IMR-90 (cell line): ENCODE results near the gene RPS29. TPM values are rescaled to one million over a fixed set of nuclear protein-coding genes. Genes with fewer than 3 reads are reported as not detected.

Experiments used
- ATAC-seq: fragments of 200-7000 bp; cut with Tn5 transposase; 2 replicates; pipeline ENCODE4 v1.9.1; 2020; ENCODE audit warnings: low read depth, mild to moderate bottlenecking, moderate library complexity
- BruUV-seq: library from RNA; stranded (reverse); fragments of 400-500 nt; replicated peaks from 2 replicates; lab custom pipeline; 2021; lab: Mats Ljungman, UMichigan
- CTCF ChIA-PET: fragments of 300-600 bp; formaldehyde crosslinking; extraction: SDS; loops from one replicate; lab custom pipeline; 2021; ENCODE audit warnings: antibody characterized with exemption; lab: Yijun Ruan, JAX
- POLR2A ChIA-PET: fragments of 300-600 bp; sonication (Branson Sonifier 250); formaldehyde crosslinking; loops from one replicate; lab custom pipeline; 2022; ENCODE audit warnings: antibody characterized with exemption; ENCODE audit not compliant: unreplicated experiment; lab: Charles Lee
- DNase-seq: peaks from one replicate; pipeline ENCODE4 v3.0.0; 2013
- H2AFZ ChIP-seq: replicated peaks from 2 replicates; pipeline ENCODE3; 2013; ENCODE audit warnings: low read length, mild to moderate bottlenecking; ENCODE audit not compliant: poor library complexity
- H2AK5ac ChIP-seq: 2 replicates; pipeline ENCODE4 v1.6.1; 2013; ENCODE audit warnings: low read depth, low read length, inconsistent platforms
- H2AK9ac ChIP-seq: replicated peaks from 2 replicates; pipeline ENCODE3; 2013; ENCODE audit warnings: mild to moderate bottlenecking, low read depth, low read length, moderate library complexity; ENCODE audit not compliant: poor library complexity
- H2BK120ac ChIP-seq: 2 replicates; pipeline ENCODE4 v1.6.1; 2013; ENCODE audit warnings: low read depth, low read length, inconsistent platforms
- H2BK15ac ChIP-seq: 3 replicates; pipeline ENCODE4 v1.6.1; 2013; ENCODE audit warnings: low read depth, low read length, inconsistent platforms
- H2BK20ac ChIP-seq: 2 replicates; pipeline ENCODE4 v1.6.1; 2013; ENCODE audit warnings: low read depth, mild to moderate bottlenecking, inconsistent platforms, low read length, moderate library complexity
- H2BK5ac ChIP-seq: 2 replicates; pipeline ENCODE4 v1.6.1; 2013; ENCODE audit warnings: mild to moderate bottlenecking, low read depth, low read length, inconsistent platforms; ENCODE audit not compliant: poor library complexity, severe bottlenecking
- H3K14ac ChIP-seq: replicated peaks from 2 replicates; pipeline ENCODE4 v1.6.1; 2013; ENCODE audit warnings: low read depth, low read length, inconsistent platforms
- H3K18ac ChIP-seq: 2 replicates; pipeline ENCODE4 v1.6.1; 2013; ENCODE audit warnings: low read depth, low read length, control low read depth
- H3K23ac ChIP-seq: 2 replicates; pipeline ENCODE4 v1.6.1; 2013; ENCODE audit warnings: low read depth, low read length, inconsistent platforms
- H3K27ac ChIP-seq: 2 replicates; pipeline ENCODE4 v1.5.1; 2013; ENCODE audit warnings: mild to moderate bottlenecking, control low read depth, low read length; ENCODE audit not compliant: insufficient read depth
- H3K27me3 ChIP-seq: 2 replicates; pipeline ENCODE4 v1.6.1; 2013; ENCODE audit warnings: low read length; ENCODE audit not compliant: control insufficient read depth, insufficient read depth
- H3K36me3 ChIP-seq: 2 replicates; pipeline ENCODE4 v1.6.1; 2013; ENCODE audit warnings: low read length, mixed read lengths; ENCODE audit not compliant: control insufficient read depth, insufficient read depth
- H3K4ac ChIP-seq: 2 replicates; pipeline ENCODE4 v1.6.1; 2013; ENCODE audit warnings: low read depth, low read length, inconsistent platforms
- H3K4me1 ChIP-seq: 2 replicates; pipeline ENCODE4 v1.6.1; 2013; ENCODE audit warnings: low read length, mixed read lengths; ENCODE audit not compliant: control insufficient read depth, insufficient read depth
- H3K4me2 ChIP-seq: 2 replicates; pipeline ENCODE4 v1.6.1; 2013; ENCODE audit warnings: low read depth, mild to moderate bottlenecking, control low read depth, low read length, moderate library complexity
- H3K4me3 ChIP-seq: 2 replicates; pipeline ENCODE4 v1.5.1; 2013; ENCODE audit warnings: low read depth, mild to moderate bottlenecking, control low read depth, low read length, moderate library complexity; ENCODE audit not compliant: insufficient read depth
- H3K56ac ChIP-seq: 2 replicates; pipeline ENCODE4 v1.6.1; 2013; ENCODE audit warnings: low read length, inconsistent platforms; ENCODE audit not compliant: insufficient read depth; ENCODE audit errors: extremely low read depth
- H3K79me1 ChIP-seq, 2 experiments: 2 replicates each; pipeline ENCODE4 v1.6.1; 2013; ENCODE audit warnings: low read length in 2 of 2, inconsistent platforms in 1 of 2, low read depth in 1 of 2
- H3K9ac ChIP-seq: 2 replicates; pipeline ENCODE4 v1.6.1; 2013; ENCODE audit warnings: low read depth, low read length, control low read depth
- H3K9me1 ChIP-seq: 2 replicates; pipeline ENCODE4 v1.6.1; 2013; ENCODE audit warnings: low read length, inconsistent platforms; ENCODE audit not compliant: insufficient read depth
- H3K9me3 ChIP-seq: 2 replicates; pipeline ENCODE4 v1.6.1; 2013; ENCODE audit warnings: low read length; ENCODE audit not compliant: control insufficient read depth, insufficient read depth
- H4K20me1 ChIP-seq: 2 replicates; pipeline ENCODE4 v1.6.1; 2013; ENCODE audit warnings: low read length, inconsistent platforms; ENCODE audit not compliant: insufficient read depth
- H4K5ac ChIP-seq: 2 replicates; pipeline ENCODE4 v1.6.1; 2013; ENCODE audit warnings: mild to moderate bottlenecking, low read depth, low read length, control low read depth
- H4K8ac ChIP-seq, 2 experiments: 2 replicates each; pipeline ENCODE4 v1.6.1; 2013; ENCODE audit warnings: low read depth in 2 of 2, low read length in 2 of 2, control low read depth in 1 of 2, inconsistent platforms in 1 of 2
- H4K91ac ChIP-seq: 2 replicates; pipeline ENCODE4 v1.6.1; 2013; ENCODE audit warnings: low read depth, low read length, inconsistent platforms; ENCODE audit not compliant: insufficient read depth
- BHLHE40 ChIP-seq: fragments of 150-350 bp; IDR thresholded peaks from 2 replicates; pipeline ENCODE4 v1.6.1; 2016; ENCODE audit warnings: mild to moderate bottlenecking, low read depth, low read length
- CEBPB ChIP-seq: IDR thresholded peaks from 2 replicates; pipeline ENCODE4 v1.6.1; 2012; ENCODE audit warnings: low read depth, low read length, improper control_type of control experiment
- CHD1 ChIP-seq: IDR thresholded peaks from 2 replicates; pipeline ENCODE4 v1.6.1; 2012; ENCODE audit warnings: low read depth, low read length, improper control_type of control experiment
- FOS ChIP-seq: fragments of 150-350 bp; IDR thresholded peaks from 2 replicates; pipeline ENCODE4 v1.6.1; 2016; ENCODE audit warnings: low read depth, low read length
- MAFK ChIP-seq: IDR thresholded peaks from 2 replicates; pipeline ENCODE4 v1.6.1; 2012; ENCODE audit warnings: low read depth, low read length, improper control_type of control experiment
- MAZ ChIP-seq: IDR thresholded peaks from 2 replicates; pipeline ENCODE4 v1.6.1; 2012; ENCODE audit warnings: low read depth, mild to moderate bottlenecking, low read length, improper control_type of control experiment, moderate library complexity, borderline replicate concordance
- MXI1 ChIP-seq: IDR thresholded peaks from 2 replicates; pipeline ENCODE4 v1.6.1; 2012; ENCODE audit warnings: low read depth, mild to moderate bottlenecking, low read length, moderate library complexity, borderline replicate concordance
- NFE2L2 ChIP-seq: fragments of 150-350 bp; IDR thresholded peaks from 2 replicates; pipeline ENCODE4 v1.6.1; 2016; ENCODE audit warnings: low read depth, mild to moderate bottlenecking, low read length
- POLR2A ChIP-seq: IDR thresholded peaks from 2 replicates; pipeline ENCODE4 v1.6.1; 2012; ENCODE audit warnings: mild to moderate bottlenecking, low read depth, low read length
- RAD21 ChIP-seq: IDR thresholded peaks from 2 replicates; pipeline ENCODE4 v1.6.1; 2012; ENCODE audit warnings: low read length, improper control_type of control experiment
- RCOR1 ChIP-seq: IDR thresholded peaks from 2 replicates; pipeline ENCODE4 v1.6.1; 2012; ENCODE audit warnings: mild to moderate bottlenecking, low read length, improper control_type of control experiment; ENCODE audit not compliant: insufficient replicate concordance
- RFX5 ChIP-seq: IDR thresholded peaks from 2 replicates; pipeline ENCODE4 v1.8.0; 2012; ENCODE audit warnings: low read depth, mild to moderate bottlenecking, low read length, moderate library complexity
- SMC3 ChIP-seq: fragments of 150-350 bp; IDR thresholded peaks from 2 replicates; pipeline ENCODE4 v1.6.1; 2016; ENCODE audit warnings: low read depth, mild to moderate bottlenecking, antibody characterized with exemption, low read length, moderate library complexity
- WGBS, 2 experiments: methylation state at CpG; one replicate each; pipeline versions ENCODE4 v1.1.5 to v1.1.7; 2013; ENCODE audit warnings: missing lambda C conversion rate in 2 of 2; ENCODE audit not compliant: insufficient read length in 1 of 2; ENCODE audit errors: extremely low coverage in 2 of 2; 5-methylcytosine and 5-hydroxymethylcytosine counted together
- dilution Hi-C: fragments of 300-500 bp; cut with HindIII; formaldehyde crosslinking; loops from one replicate; pipeline ENCODE4 v1.14.3; 2018; ENCODE audit warnings: low sequenced_read_pairs; ENCODE audit not compliant: unreplicated experiment
- in situ Hi-C: fragments of 300-500 bp; cut with MboI; formaldehyde crosslinking; loops from 3 replicates; pipeline ENCODE4 v1.14.3; 2019; ENCODE audit warnings: low sequenced_read_pairs, inconsistent platforms, mixed read lengths
- intact Hi-C: fragments of 100-400 bp; cut with micrococcal nuclease; formaldehyde crosslinking; loops from 2 replicates; pipeline ENCODE4 v1.10.0; 2022
- polyA plus RNA-seq, 3 experiments: library from polyadenylated mRNA; depleted of rRNA; stranded (reverse); fragments of >200 nt; gene quantifications; 2 replicates each; pipeline ENCODE4 v1.2.3, GENCODE V29; 2012; ENCODE audit warnings: low replicate concordance in 1 of 3
- total RNA-seq: library from RNA; depleted of rRNA; stranded (reverse); fragments of >200 nt; gene quantifications from 2 replicates; pipeline ENCODE4 v1.2.3, GENCODE V29; 2012
- TF ChIP-seq, protein P1 (sequence below): fragments of 150-350 bp; IDR thresholded peaks from 2 replicates; pipeline ENCODE4 v1.6.1; 2016; ENCODE audit warnings: low read depth, mild to moderate bottlenecking, low read length, moderate library complexity, borderline replicate concordance
- TF ChIP-seq, protein P2 (sequence below): conservative IDR thresholded peaks from 2 replicates; pipeline ENCODE4 v1.5.1; 2012; ENCODE audit warnings: mild to moderate bottlenecking, low read depth, low read length, improper control_type of control experiment
- TF ChIP-seq, protein P3 (sequence below): fragments of 150-350 bp; IDR thresholded peaks from 2 replicates; pipeline ENCODE4 v1.6.1; 2017; ENCODE audit warnings: mild to moderate bottlenecking, antibody characterized with exemption, low read length, low read depth

The RPS29 gene
- total and polyA plus RNA-seq, 2 of the 4 experiments (the other 2 are of a cell fraction) = 318 to 10,393 TPM

DNA sequence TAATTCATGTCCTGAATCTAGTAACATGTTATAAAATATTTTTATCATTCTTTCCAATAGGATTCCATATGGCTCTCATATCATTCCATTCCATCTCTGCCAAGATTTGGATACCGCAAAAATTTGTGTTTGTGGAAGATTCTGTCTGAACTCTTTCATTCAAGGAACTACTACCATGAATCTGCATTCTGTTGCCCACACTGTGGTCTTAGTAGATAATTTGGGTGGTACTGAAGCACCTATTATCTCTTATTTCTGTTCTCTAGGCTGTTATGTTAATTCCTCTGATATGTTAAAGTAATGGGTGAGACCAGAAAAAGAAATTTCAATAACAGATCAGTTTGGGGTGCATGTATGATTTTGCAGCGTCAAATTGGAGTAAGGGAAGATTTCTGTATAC, 28.0 kb upstream of the RPS29 start:
- H3K9ac ChIP-seq = no peak overlapping the region
- H3K27ac ChIP-seq = no peak overlapping the region
- dilution Hi-C loops (no loop called here), intact Hi-C loops (no loop called here), in situ Hi-C loops (no loop called here)
- no peak overlapping the region for H2BK20ac ChIP-seq
- no peak overlapping the region for H4K8ac ChIP-seq
- no peak overlapping the region; the same call in 2 of the 3 replicates for H2BK15ac ChIP-seq
- H3K14ac ChIP-seq = no peak overlapping the region
- ATAC-seq = no peak
- H3K79me1 ChIP-seq = peaks cover 14 to 37% of the 10 kb centered on the region in 2 experiments; a peak in 3 of 4 replicates
- no peak overlapping the region for H4K91ac ChIP-seq
- peaks cover 9% of the 10 kb centered on the region for H3K36me3 ChIP-seq
- H3K4me3 ChIP-seq = no peak overlapping the region
- TF ChIP-seq BHLHE40 = no peak
- no peak for TF ChIP-seq MXI1
- TF ChIP-seq NFE2L2 = no peak
- TF ChIP-seq MAFK = no peak
- no peak for TF ChIP-seq SMC3
- no peak for TF ChIP-seq RFX5
- TF ChIP-seq POLR2A = no peak
- TF ChIP-seq RAD21 = no peak
- TF ChIP-seq, protein P1, sequence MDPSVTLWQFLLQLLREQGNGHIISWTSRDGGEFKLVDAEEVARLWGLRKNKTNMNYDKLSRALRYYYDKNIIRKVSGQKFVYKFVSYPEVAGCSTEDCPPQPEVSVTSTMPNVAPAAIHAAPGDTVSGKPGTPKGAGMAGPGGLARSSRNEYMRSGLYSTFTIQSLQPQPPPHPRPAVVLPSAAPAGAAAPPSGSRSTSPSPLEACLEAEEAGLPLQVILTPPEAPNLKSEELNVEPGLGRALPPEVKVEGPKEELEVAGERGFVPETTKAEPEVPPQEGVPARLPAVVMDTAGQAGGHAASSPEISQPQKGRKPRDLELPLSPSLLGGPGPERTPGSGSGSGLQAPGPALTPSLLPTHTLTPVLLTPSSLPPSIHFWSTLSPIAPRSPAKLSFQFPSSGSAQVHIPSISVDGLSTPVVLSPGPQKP = no peak
- TF ChIP-seq, protein P2, sequence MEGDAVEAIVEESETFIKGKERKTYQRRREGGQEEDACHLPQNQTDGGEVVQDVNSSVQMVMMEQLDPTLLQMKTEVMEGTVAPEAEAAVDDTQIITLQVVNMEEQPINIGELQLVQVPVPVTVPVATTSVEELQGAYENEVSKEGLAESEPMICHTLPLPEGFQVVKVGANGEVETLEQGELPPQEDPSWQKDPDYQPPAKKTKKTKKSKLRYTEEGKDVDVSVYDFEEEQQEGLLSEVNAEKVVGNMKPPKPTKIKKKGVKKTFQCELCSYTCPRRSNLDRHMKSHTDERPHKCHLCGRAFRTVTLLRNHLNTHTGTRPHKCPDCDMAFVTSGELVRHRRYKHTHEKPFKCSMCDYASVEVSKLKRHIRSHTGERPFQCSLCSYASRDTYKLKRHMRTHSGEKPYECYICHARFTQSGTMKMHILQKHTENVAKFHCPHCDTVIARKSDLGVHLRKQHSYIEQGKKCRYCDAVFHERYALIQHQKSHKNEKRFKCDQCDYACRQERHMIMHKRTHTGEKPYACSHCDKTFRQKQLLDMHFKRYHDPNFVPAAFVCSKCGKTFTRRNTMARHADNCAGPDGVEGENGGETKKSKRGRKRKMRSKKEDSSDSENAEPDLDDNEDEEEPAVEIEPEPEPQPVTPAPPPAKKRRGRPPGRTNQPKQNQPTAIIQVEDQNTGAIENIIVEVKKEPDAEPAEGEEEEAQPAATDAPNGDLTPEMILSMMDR = no peak
- TF ChIP-seq FOS = no peak
- TF ChIP-seq MAZ = no peak
- no peak for TF ChIP-seq CHD1
- no peak for TF ChIP-seq CEBPB
- no peak for TF ChIP-seq RCOR1
- TF ChIP-seq, protein P3, sequence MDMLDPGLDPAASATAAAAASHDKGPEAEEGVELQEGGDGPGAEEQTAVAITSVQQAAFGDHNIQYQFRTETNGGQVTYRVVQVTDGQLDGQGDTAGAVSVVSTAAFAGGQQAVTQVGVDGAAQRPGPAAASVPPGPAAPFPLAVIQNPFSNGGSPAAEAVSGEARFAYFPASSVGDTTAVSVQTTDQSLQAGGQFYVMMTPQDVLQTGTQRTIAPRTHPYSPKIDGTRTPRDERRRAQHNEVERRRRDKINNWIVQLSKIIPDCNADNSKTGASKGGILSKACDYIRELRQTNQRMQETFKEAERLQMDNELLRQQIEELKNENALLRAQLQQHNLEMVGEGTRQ = no peak
- H2AK9ac ChIP-seq = no peak overlapping the region
- POLR2A ChIA-PET = no interaction called here
- no CpG with 5 or more reads among the region's 2 CpGs for WGBS, 2 experiments
- no peak overlapping the region for H3K4me2 ChIP-seq
- BruUV-seq = no TSS peak
- CTCF ChIA-PET = no interaction called here
- peaks cover 10% of the 10 kb centered on the region for H3K9me1 ChIP-seq
- H3K9me3 ChIP-seq = no peaks in the 10 kb centered on the region
- no peak for DNase-seq
- H2BK120ac ChIP-seq = no peak overlapping the region
- H3K4me1 ChIP-seq = peaks cover 7% of the 10 kb centered on the region
- no peak overlapping the region for H2AK5ac ChIP-seq
- no peak overlapping the region for H2AFZ ChIP-seq
- H4K20me1 ChIP-seq = peaks cover 12% of the 10 kb centered on the region
- no peak overlapping the region for H3K23ac ChIP-seq
- H4K5ac ChIP-seq = no peak overlapping the region
- no peak overlapping the region for H2BK5ac ChIP-seq
- no peak overlapping the region for H3K18ac ChIP-seq
- no peaks in the 10 kb centered on the region for H3K27me3 ChIP-seq
- H3K56ac ChIP-seq = no peak overlapping the region
- no peak overlapping the region for H3K4ac ChIP-seq
